SK-N-SH (cell line): ENCODE data around the gene SYNE3. TPM values are rescaled to one million over a fixed set of nuclear protein-coding genes. Genes with fewer than 3 reads are reported as not detected.

Experiments
- CTCF ChIA-PET: fragments of 300-600, 350-600 bp; formaldehyde crosslinking; extraction: SDS; loops from one replicate; lab custom pipeline; 2021; lab: Yijun Ruan, JAX
- POLR2A ChIA-PET: fragments of 350-600 bp; sonication (Branson Sonifier 250); formaldehyde crosslinking; extraction: SDS; loops from one replicate; lab custom pipeline; 2020; ENCODE audit warnings: antibody characterized with exemption, inconsistent platforms; lab: Yijun Ruan, JAX
- DNase-seq: peaks from one replicate; pipeline ENCODE4 v3.0.0; 2012
- H2AFZ ChIP-seq: fragments of 200-600 bp; sonication (generic); 2 replicates; pipeline ENCODE4 v1.8.1; 2016; ENCODE audit warnings: antibody characterized with exemption, mild to moderate bottlenecking, low read depth
- H3F3A ChIP-seq: fragments of 200-600 bp; sonication (generic); replicated peaks from 2 replicates; pipeline ENCODE3; 2016; ENCODE audit warnings: antibody characterized with exemption, mild to moderate bottlenecking; ENCODE audit not compliant: insufficient read depth
- H3K27ac ChIP-seq, 2 experiments: fragments of 200-500 bp in 1 of 2; fragments of 200-600 bp in 1 of 2; sonication (Bioruptor generic) in 1 of 2; sonication (generic), shearing (Covaris generic) in 1 of 2; 2 replicates each; pipeline versions ENCODE4 v1.5.1 to v1.6.1; 2014 to 2016; ENCODE audit warnings: low read depth in 2 of 2, inconsistent platforms in 1 of 2, low read length in 1 of 2, mild to moderate bottlenecking in 1 of 2, mixed read lengths in 1 of 2
- H3K27me3 ChIP-seq: fragments of 200-600 bp; sonication (generic), shearing (Covaris generic); 2 replicates; pipeline ENCODE4 v1.6.1; 2016; ENCODE audit warnings: mixed run types; ENCODE audit not compliant: insufficient read depth
- H3K36me3 ChIP-seq, 2 experiments: fragments of 200-500 bp in 1 of 2; fragments of 200-600 bp in 1 of 2; sonication (Bioruptor generic) in 1 of 2; sonication (generic) in 1 of 2; replicated peaks in 1 of 2; 2 replicates each; pipeline versions ENCODE3 to v1.5.1; 2014 to 2016; ENCODE audit warnings: low read length in 1 of 2, mild to moderate bottlenecking in 1 of 2; ENCODE audit not compliant: insufficient read depth in 2 of 2, control insufficient read depth in 1 of 2
- H3K4me1 ChIP-seq, 2 experiments: fragments of 200-500 bp in 1 of 2; fragments of 200-600 bp in 1 of 2; sonication (Bioruptor generic) in 1 of 2; sonication (generic), shearing (Covaris generic) in 1 of 2; 2 replicates each; pipeline versions ENCODE4 v1.5.1 to v1.6.1; 2014 to 2016; ENCODE audit warnings: low read depth in 1 of 2, low read length in 1 of 2, mixed run types in 1 of 2; ENCODE audit not compliant: insufficient read depth in 2 of 2, control insufficient read depth in 1 of 2
- H3K4me2 ChIP-seq: fragments of 200-600 bp; sonication (generic), shearing (Covaris generic); 2 replicates; pipeline ENCODE4 v1.6.1; 2017; ENCODE audit warnings: mixed run types
- H3K4me3 ChIP-seq, 2 experiments: fragments of 200-500 bp in 1 of 2; fragments of 200-600 bp in 1 of 2; sonication (Bioruptor generic) in 1 of 2; sonication (generic), shearing (Covaris generic) in 1 of 2; 2 replicates each; pipeline versions ENCODE4 v1.5.1 to v1.8.1; 2014 to 2016; ENCODE audit warnings: low read depth in 2 of 2, inconsistent platforms in 1 of 2, low read length in 1 of 2, mild to moderate bottlenecking in 1 of 2, mixed read lengths in 1 of 2, moderate library complexity in 1 of 2
- H3K79me2 ChIP-seq: fragments of 200-600 bp; sonication (generic); 2 replicates; pipeline ENCODE4 v1.8.1; 2017; ENCODE audit warnings: mild to moderate bottlenecking; ENCODE audit not compliant: insufficient read depth
- H3K9ac ChIP-seq: fragments of 200-600 bp; sonication (generic); 2 replicates; pipeline ENCODE4 v1.6.1; 2017; ENCODE audit warnings: mixed run types
- H3K9me2 ChIP-seq: fragments of 200-600 bp; sonication (generic); 2 replicates; pipeline ENCODE4 v1.6.1; 2017; ENCODE audit warnings: mixed run types
- H3K9me3 ChIP-seq: fragments of 200-600 bp; sonication (generic); 2 replicates; pipeline ENCODE4 v1.6.1; 2017; ENCODE audit warnings: mixed run types, mild to moderate bottlenecking, moderate library complexity
- H4K20me1 ChIP-seq: fragments of 200-600 bp; sonication (generic); 2 replicates; pipeline ENCODE4 v1.6.1; 2017; ENCODE audit warnings: mild to moderate bottlenecking, mixed run types; ENCODE audit not compliant: insufficient read depth
- EP300 ChIP-seq, 2 experiments: IDR thresholded peaks; 2 replicates each; pipeline versions ENCODE4 v1.4.0 to v1.6.1; 2012; ENCODE audit warnings: borderline replicate concordance in 1 of 2, low read depth in 1 of 2, low read length in 1 of 2
- FOSL2 ChIP-seq: IDR thresholded peaks from 2 replicates; pipeline ENCODE4 v1.4.0; 2012; ENCODE audit warnings: low read depth, mild to moderate bottlenecking, moderate library complexity, borderline replicate concordance
- FOXJ3 ChIP-seq: sonication (generic); formaldehyde crosslinking; IDR thresholded peaks from 2 replicates; pipeline ENCODE4 v1.5.1; 2020; ENCODE audit warnings: mild to moderate bottlenecking, missing genetic modification reagents
- GABPA ChIP-seq: IDR thresholded peaks from 2 replicates; pipeline ENCODE4 v1.4.0; 2012; ENCODE audit warnings: low read depth, mild to moderate bottlenecking
- JUND ChIP-seq: IDR thresholded peaks from 2 replicates; pipeline ENCODE4 v1.4.0; 2012
- NFIC ChIP-seq: IDR thresholded peaks from 2 replicates; pipeline ENCODE4 v1.4.0; 2012; ENCODE audit warnings: borderline replicate concordance
- RCOR1 ChIP-seq: fragments of 150-350 bp; IDR thresholded peaks from 2 replicates; pipeline ENCODE4 v1.6.1; 2017; ENCODE audit warnings: antibody characterized with exemption, low read length
- RFX5 ChIP-seq: IDR thresholded peaks from 2 replicates; pipeline ENCODE4 v1.6.1; 2012; ENCODE audit warnings: mild to moderate bottlenecking, improper control_type of control experiment, low read length
- SMC3 ChIP-seq: IDR thresholded peaks from 2 replicates; pipeline ENCODE4 v1.6.1; 2012; ENCODE audit warnings: low read depth, low read length, improper control_type of control experiment
- TCF12 ChIP-seq: IDR thresholded peaks from 2 replicates; pipeline ENCODE4 v1.4.0; 2012
- WGBS: methylation state at CpG from one replicate; pipeline ENCODE4 v1.1.6; 2017; ENCODE audit warnings: low lambda C conversion rate; 5-methylcytosine and 5-hydroxymethylcytosine counted together
- polyA plus RNA-seq, 3 experiments: library from polyadenylated mRNA; depleted of rRNA; stranded (reverse); fragments of >200 nt; gene quantifications; 2 replicates each; pipeline ENCODE4 v1.2.3, GENCODE V29; 2012
- TF ChIP-seq, protein P1 (sequence below): IDR thresholded peaks from 2 replicates; pipeline ENCODE4; 2012
- TF ChIP-seq, protein P2 (sequence below): IDR thresholded peaks from 2 replicates; pipeline ENCODE4 v1.4.0; 2012; ENCODE audit warnings: low read depth
- TF ChIP-seq, protein P3 (sequence below): IDR thresholded peaks from 2 replicates; pipeline ENCODE4 v1.6.1; 2012; ENCODE audit warnings: mild to moderate bottlenecking, low read depth, low read length, moderate library complexity

Gene SYNE3
- polyA plus RNA-seq, 1 of the 3 experiments (the other 2 are of a cell fraction) = 2.0 TPM

DNA sequence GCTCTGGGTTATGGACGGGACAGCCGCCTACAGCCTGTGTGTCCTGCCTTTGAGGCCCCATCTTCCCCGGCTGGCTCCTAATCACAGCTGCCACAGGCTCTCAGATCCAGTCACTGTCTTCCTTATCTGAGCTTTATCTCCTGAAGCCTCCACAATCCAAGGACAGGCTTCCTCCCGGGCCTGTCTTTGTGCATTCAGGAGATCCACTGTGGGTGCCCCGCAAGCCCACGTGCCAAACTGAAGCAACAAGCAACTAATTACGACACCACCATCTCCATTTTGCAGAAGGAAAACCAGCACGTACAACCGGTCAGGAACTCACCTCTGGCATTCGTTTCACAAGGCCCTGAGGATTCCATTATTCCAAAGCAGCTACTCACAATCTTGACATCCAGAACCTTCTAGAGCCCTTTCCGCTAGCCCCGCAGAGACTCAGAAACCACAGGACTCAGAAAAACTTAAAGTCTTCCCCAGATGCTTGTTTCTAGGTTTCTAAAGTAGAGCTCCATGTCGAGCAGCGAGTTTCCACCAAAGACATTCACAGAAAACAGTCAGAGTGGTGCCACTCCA is 14.0 kb downstream of the SYNE3 start:
- Histone ChIP-seq H4K20me1 (no peaks in the 10 kb centered on the region), H3K9ac (no peak overlapping the region), H3K9me2 (no peaks in the 10 kb centered on the region), H3K4me2 (no peak overlapping the region), H3K4me1 (peaks cover 17 to 39% of the 10 kb centered on the region in 2 experiments), H3K36me3 (no peaks in the 10 kb centered on the region), H3K4me3 (no peak overlapping the region), H3F3A (peaks cover 7% of the 10 kb centered on the region), H3K9me3 (no peaks in the 10 kb centered on the region), H3K79me2 (peaks cover 4% of the 10 kb centered on the region; the same call in 1 of the 2 replicates), H3K27ac (no peak overlapping the region; a peak in 1 of 4 replicates), H2AFZ (no peak overlapping the region), H3K27me3 (no peaks in the 10 kb centered on the region)
- no peak for TF ChIP-seq NFIC
- TF ChIP-seq GABPA = no peak
- TF ChIP-seq SMC3 = no peak
- TF ChIP-seq, protein P1, sequence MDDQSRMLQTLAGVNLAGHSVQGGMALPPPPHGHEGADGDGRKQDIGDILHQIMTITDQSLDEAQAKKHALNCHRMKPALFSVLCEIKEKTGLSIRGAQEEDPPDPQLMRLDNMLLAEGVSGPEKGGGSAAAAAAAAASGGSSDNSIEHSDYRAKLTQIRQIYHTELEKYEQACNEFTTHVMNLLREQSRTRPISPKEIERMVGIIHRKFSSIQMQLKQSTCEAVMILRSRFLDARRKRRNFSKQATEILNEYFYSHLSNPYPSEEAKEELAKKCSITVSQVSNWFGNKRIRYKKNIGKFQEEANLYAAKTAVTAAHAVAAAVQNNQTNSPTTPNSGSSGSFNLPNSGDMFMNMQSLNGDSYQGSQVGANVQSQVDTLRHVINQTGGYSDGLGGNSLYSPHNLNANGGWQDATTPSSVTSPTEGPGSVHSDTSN = no peak
- no peak for TF ChIP-seq FOXJ3 (CRISPR knock-in tag)
- TF ChIP-seq RCOR1 = no peak
- no peak for TF ChIP-seq RFX5
- DNase-seq = no peak
- ChIA-PET CTCF (interaction anchor here (0.7 to 1.7 kb wide), 3 partner anchors 13 to 60 kb away, joined by 3 to 6 read pairs (median 3); partner anchors contain the start of gene SYNE3), POLR2A (no interaction called here)
- WGBS = 93% methylated on average over 14 of the region's 14 CpGs

DNA sequence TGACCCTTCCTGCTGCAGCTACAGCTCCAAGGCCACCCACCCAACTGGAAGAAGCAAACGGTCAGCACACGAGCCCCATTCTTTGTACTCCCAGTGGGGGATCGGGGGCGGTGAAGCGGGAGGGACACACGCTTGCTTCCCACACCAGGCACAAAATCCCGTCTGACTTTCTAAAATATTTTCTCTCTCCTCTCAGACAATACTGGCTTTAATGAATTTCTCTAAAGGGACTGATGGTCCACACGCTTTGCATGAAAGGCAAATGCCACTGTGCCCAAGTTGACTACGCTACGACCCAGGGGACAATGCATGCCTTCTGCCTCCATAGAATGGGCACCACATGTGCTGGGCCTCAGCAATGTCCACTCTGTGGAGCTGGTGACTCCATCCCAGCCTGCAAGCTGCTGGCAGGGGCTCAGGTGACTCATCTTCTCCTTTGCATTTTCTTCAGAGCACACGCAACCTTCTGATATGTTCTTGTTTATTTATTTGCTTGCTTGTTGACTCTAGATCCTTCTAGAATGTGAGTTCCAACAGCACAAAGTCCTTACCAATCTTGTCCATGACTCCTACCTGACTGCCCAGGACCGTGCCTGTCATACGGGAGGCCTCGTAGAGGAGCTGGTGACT is 15.6 kb downstream of the SYNE3 start:
- Histone ChIP-seq H3K9me2 (no peaks in the 10 kb centered on the region), H3K27ac (peak overlapping the region in 1 of 2 experiments; percentile 45; a peak in 1 of 4 replicates), H3F3A (peaks cover 16% of the 10 kb centered on the region), H3K36me3 (no peaks in the 10 kb centered on the region), H3K9ac (no peak overlapping the region), H3K4me1 (peaks cover 27 to 40% of the 10 kb centered on the region in 2 experiments; a peak in 3 of 4 replicates), H4K20me1 (no peaks in the 10 kb centered on the region), H3K79me2 (peaks cover 4% of the 10 kb centered on the region; the same call in 1 of the 2 replicates), H3K4me2 (no peak overlapping the region), H3K9me3 (no peaks in the 10 kb centered on the region), H2AFZ (no peak overlapping the region), H3K4me3 (no peak overlapping the region), H3K27me3 (no peaks in the 10 kb centered on the region)
- DNase-seq = no peak
- TF ChIP-seq TCF12 (peak; percentile 70), JUND (peak; percentile 77), NFIC (peak; percentile 72; the same call in 1 of the 2 replicates), SMC3 (no peak), FOSL2 (peak; percentile 85), EP300 (IDR thresholded peaks at IDR 0.05; ENCODE audit: borderline replicate concordance in 1 of 2, low read depth in 1 of 2, low read length in 1 of 2) (no peak; a peak in 1 of 4 replicates)
- TF ChIP-seq, protein P2, sequence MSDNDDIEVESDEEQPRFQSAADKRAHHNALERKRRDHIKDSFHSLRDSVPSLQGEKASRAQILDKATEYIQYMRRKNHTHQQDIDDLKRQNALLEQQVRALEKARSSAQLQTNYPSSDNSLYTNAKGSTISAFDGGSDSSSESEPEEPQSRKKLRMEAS = peak; percentile 79
- TF ChIP-seq, protein P3, sequence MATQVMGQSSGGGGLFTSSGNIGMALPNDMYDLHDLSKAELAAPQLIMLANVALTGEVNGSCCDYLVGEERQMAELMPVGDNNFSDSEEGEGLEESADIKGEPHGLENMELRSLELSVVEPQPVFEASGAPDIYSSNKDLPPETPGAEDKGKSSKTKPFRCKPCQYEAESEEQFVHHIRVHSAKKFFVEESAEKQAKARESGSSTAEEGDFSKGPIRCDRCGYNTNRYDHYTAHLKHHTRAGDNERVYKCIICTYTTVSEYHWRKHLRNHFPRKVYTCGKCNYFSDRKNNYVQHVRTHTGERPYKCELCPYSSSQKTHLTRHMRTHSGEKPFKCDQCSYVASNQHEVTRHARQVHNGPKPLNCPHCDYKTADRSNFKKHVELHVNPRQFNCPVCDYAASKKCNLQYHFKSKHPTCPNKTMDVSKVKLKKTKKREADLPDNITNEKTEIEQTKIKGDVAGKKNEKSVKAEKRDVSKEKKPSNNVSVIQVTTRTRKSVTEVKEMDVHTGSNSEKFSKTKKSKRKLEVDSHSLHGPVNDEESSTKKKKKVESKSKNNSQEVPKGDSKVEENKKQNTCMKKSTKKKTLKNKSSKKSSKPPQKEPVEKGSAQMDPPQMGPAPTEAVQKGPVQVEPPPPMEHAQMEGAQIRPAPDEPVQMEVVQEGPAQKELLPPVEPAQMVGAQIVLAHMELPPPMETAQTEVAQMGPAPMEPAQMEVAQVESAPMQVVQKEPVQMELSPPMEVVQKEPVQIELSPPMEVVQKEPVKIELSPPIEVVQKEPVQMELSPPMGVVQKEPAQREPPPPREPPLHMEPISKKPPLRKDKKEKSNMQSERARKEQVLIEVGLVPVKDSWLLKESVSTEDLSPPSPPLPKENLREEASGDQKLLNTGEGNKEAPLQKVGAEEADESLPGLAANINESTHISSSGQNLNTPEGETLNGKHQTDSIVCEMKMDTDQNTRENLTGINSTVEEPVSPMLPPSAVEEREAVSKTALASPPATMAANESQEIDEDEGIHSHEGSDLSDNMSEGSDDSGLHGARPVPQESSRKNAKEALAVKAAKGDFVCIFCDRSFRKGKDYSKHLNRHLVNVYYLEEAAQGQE = no peak
- 79% methylated on average over 12 of the region's 14 CpGs for WGBS
- CTCF ChIA-PET = interaction anchor here (1.0 kb wide), 1 partner anchor 26 kb away, joined by 3 read pairs; no protein-coding TSS in a partner anchor
- POLR2A ChIA-PET = no interaction called here
